Common myeloid progenitor, CD34-positive (primary cell): ENCODE measurements around the gene RAC2.

Experiments
- CTCF ChIA-PET: fragments of 350-600 bp; sonication (Branson Sonifier 250); formaldehyde crosslinking; loops from one replicate; lab custom pipeline; 2021; ENCODE audit warnings: antibody characterized with exemption; lab: Charles Lee
- POLR2A ChIA-PET: fragments of 350-600 bp; sonication (Branson Sonifier 250); formaldehyde crosslinking; loops from one replicate; lab custom pipeline; 2021; ENCODE audit warnings: antibody characterized with exemption; lab: Charles Lee
- DNase-seq, 3 donors: peaks; one replicate each; pipeline versions ENCODE4 v3.0.0 to v3.0.0-alpha.2; 2013
- H3K27ac ChIP-seq, 2 experiments: 1 replicate in 1 of 2; 2 replicates in 1 of 2; pipeline ENCODE4 v1.7.0; 2013; ENCODE audit warnings: inconsistent platforms in 2 of 2, low read length in 2 of 2, mild to moderate bottlenecking in 2 of 2, low read depth in 1 of 2, moderate library complexity in 1 of 2; ENCODE audit not compliant: severe bottlenecking in 2 of 2, insufficient read depth in 1 of 2, poor library complexity in 1 of 2
- H3K27me3 ChIP-seq, 5 experiments: replicated peaks in 2 of 5; 1 replicate in 3 of 5; 2 replicates in 2 of 5; pipeline versions ENCODE4 v1.6.1 to v1.7.0; 2013; ENCODE audit warnings: low read length in 4 of 5, mild to moderate bottlenecking in 2 of 5, moderate library complexity in 2 of 5, inconsistent platforms in 1 of 5; ENCODE audit not compliant: insufficient read depth in 5 of 5, control insufficient read depth in 4 of 5
- H3K36me3 ChIP-seq, 4 experiments: 1 replicate in 2 of 4; 2 replicates in 2 of 4; pipeline versions ENCODE4 v1.6.1 to v1.7.0; 2013; ENCODE audit warnings: low read length in 3 of 4, control low read depth in 1 of 4, mild to moderate bottlenecking in 1 of 4; ENCODE audit not compliant: control insufficient read depth in 4 of 4, insufficient read depth in 4 of 4
- H3K4me1 ChIP-seq, 4 experiments: 1 replicate in 3 of 4; 2 replicates in 1 of 4; pipeline versions ENCODE4 v1.6.1 to v1.7.1; 2013; ENCODE audit warnings: low read length in 3 of 4, mild to moderate bottlenecking in 3 of 4, control low read depth in 1 of 4, inconsistent platforms in 1 of 4, moderate library complexity in 1 of 4; ENCODE audit not compliant: control insufficient read depth in 4 of 4, insufficient read depth in 4 of 4; ENCODE audit errors: control extremely low read depth in 1 of 4
- H3K4me3 ChIP-seq, 7 experiments: 1 replicate in 4 of 7; 2 replicates in 3 of 7; pipeline versions ENCODE4 v1.5.1 to v1.7.0; 2013; ENCODE audit warnings: mild to moderate bottlenecking in 7 of 7, low read length in 6 of 7, moderate library complexity in 6 of 7, inconsistent platforms in 2 of 7, low read depth in 2 of 7, control low read depth in 1 of 7; ENCODE audit not compliant: insufficient read depth in 4 of 7, control insufficient read depth in 1 of 7; ENCODE audit errors: extremely low read depth in 1 of 7
- H3K9me3 ChIP-seq, 5 experiments: 1 replicate in 4 of 5; 2 replicates in 1 of 5; pipeline versions ENCODE4 v1.6.1 to v1.7.1; 2013; ENCODE audit warnings: low read length in 4 of 5, mild to moderate bottlenecking in 2 of 5, inconsistent platforms in 1 of 5, low read depth in 1 of 5, moderate library complexity in 1 of 5; ENCODE audit not compliant: control insufficient read depth in 4 of 5, insufficient read depth in 2 of 5; ENCODE audit errors: control extremely low read depth in 1 of 5
- WGBS: methylation state at CpG from one replicate; pipeline ENCODE4 v1.1.5; 2013; ENCODE audit not compliant: insufficient coverage; 5-methylcytosine and 5-hydroxymethylcytosine counted together

The RAC2 gene

DNA sequence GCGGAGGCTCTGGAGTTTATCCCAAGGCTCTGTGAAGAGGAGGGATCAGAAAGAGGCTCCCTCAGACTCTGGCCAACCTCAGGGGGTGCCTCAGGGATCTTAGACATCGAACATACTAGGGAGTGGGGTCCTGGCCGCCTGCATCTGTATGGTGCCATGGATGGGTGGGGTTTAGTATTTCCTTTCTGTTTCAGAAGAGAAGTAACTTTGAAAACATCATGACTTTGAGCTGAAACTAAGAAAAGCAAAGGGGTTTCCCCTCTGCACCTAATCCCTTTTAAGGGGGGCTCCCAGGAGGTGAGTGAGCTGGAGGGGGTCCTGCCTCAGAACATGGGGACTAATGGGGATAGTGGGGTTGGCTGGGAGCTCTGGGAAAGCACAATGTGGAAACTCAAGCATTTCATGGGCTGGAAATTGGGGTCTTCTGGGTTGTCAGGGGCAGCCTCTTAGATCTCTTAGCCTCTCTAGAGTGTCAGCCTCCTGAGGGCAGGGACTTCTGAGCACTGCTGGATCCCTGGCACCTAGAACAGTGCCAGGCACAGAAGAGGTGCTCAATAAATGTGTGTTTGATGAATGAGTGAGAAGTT lies 20.0 kb downstream of the RAC2 start:
- peak overlapping the region in 1 of 2 experiments; percentile 50 for H3K27ac ChIP-seq
- ChIA-PET POLR2A (no interaction called here), CTCF (interaction anchor here (0.6 to 5.2 kb wide), 4 partner anchors 24 to 610 kb away, joined by 3 to 37 read pairs (median 4); no protein-coding TSS in a partner anchor)
- DNase-seq, result peak in 1 of 3 donors; percentile 19
- H3K4me3 ChIP-seq, result no peak overlapping the region
- H3K27me3 ChIP-seq, result no peaks in the 10 kb centered on the region
- H3K9me3 ChIP-seq, result peaks cover 0 to 3% (median 0%) of the 10 kb centered on the region in 5 experiments
- peaks cover 9 to 82% (median 52%) of the 10 kb centered on the region in 4 experiments for H3K4me1 ChIP-seq
- H3K36me3 ChIP-seq, result peaks cover 3 to 56% (median 32%) of the 10 kb centered on the region in 4 experiments
- 100% methylated on average over 1 of the region's 3 CpGs for WGBS

DNA sequence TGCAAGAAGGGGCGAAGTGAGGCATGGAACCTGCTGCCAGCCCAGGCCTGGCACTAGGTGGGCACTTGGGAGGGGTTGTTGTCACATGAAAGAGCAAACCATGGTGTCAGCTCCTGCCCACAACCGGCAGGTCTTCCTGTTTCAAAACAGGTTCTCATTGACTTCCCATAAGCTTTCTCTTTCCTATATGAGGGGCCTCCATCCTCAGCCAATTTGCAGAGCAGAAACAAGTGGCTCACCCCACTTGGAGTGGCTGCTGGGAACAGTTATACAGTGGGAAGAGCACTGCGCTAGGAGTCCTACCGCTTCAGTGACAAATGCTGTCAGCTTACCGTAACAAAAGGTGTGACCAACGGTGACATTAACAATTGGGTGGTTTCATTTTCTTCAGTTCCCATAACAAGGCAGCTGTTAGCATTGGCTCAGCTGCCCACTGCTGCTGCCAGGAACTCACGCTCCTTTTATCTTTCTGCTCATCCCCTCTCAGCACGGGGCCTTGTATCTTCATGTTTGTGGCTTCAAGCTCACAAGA lies 21.6 kb downstream of the RAC2 start:
- CTCF ChIA-PET, result interaction anchor here (0.7 to 5.2 kb wide), 6 partner anchors 16 to 38 kb away, joined by 3 to 37 read pairs (median 4); partner anchors contain the start of gene RAC2
- H3K36me3 ChIP-seq, result peaks cover 3 to 41% (median 31%) of the 10 kb centered on the region in 4 experiments
- WGBS, result 45% methylated on average over 8 of the region's 8 CpGs
- no peak overlapping the region for H3K4me3 ChIP-seq
- POLR2A ChIA-PET, result interaction anchor here (0.6 to 1.1 kb wide), 5 partner anchors 10 to 240 kb away, joined by 3 read pairs; no protein-coding TSS in a partner anchor
- peaks cover 9 to 81% (median 48%) of the 10 kb centered on the region in 4 experiments for H3K4me1 ChIP-seq
- no peaks in the 10 kb centered on the region for H3K27me3 ChIP-seq
- DNase-seq, result peak in 2 of 3 donors; percentile 62 to 68
- peak overlapping the region in 1 of 2 experiments; percentile 66 for H3K27ac ChIP-seq
- H3K9me3 ChIP-seq, result peaks cover 0 to 3% (median 0%) of the 10 kb centered on the region in 5 experiments

DNA sequence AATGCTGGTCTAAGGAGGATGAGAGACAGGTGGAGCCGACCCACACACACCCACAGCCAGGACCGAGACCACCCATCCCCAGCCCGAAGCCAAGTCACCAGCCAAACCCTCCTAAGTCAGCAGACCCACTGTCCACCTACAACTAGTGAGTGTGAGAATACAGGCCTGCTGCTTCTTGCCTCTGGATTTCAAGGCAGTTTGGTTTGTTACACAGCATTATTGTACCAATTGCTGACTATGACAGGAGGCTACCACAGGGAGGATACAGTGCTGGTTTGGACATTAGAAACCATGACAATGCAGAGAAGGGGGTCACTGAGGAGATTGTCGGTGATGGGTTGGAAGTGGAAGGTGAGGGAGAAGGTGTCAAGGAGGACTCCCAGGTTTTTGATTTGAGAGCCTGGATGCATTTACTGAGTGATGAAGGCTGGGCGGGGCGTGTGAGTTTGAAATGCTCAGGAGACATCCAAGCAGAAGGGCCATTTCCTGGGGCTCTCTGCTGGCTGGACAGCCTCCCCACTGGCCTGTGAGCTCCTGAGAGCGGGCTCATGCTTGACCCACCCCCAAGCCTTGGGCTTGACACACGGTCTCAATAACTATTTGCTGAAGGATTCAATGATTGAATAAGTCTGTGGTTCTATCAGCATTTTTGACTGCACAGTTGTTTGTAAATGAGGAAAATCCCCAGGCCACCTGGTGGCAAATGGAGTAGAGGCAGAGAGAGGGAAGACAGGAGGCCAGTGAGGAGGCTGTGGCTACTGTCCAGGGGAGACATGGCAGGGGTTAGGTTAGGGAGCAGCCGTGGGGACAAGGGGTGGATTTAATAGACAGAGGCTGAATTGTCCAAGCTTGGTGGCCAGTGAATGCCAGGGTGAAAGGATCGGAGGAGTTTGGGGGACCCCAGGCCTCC lies 22.4 kb downstream of the RAC2 start:
- no peaks in the 10 kb centered on the region for H3K27me3 ChIP-seq
- DNase-seq, result no peak
- peak overlapping the region in 1 of 2 experiments; percentile 66 for H3K27ac ChIP-seq
- WGBS, result 94% methylated on average over 8 of the region's 10 CpGs
- H3K4me1 ChIP-seq, result peaks cover 9 to 77% (median 46%) of the 10 kb centered on the region in 4 experiments
- POLR2A ChIA-PET, result no interaction called here
- H3K36me3 ChIP-seq, result peaks cover 3 to 41% (median 31%) of the 10 kb centered on the region in 4 experiments
- peaks cover 0 to 3% (median 0%) of the 10 kb centered on the region in 5 experiments for H3K9me3 ChIP-seq
- no peak overlapping the region for H3K4me3 ChIP-seq
- CTCF ChIA-PET, result interaction anchor here (0.7 to 5.2 kb wide), 4 partner anchors 22 to 39 kb away, joined by 3 to 37 read pairs (median 5); partner anchors contain the start of gene RAC2

DNA sequence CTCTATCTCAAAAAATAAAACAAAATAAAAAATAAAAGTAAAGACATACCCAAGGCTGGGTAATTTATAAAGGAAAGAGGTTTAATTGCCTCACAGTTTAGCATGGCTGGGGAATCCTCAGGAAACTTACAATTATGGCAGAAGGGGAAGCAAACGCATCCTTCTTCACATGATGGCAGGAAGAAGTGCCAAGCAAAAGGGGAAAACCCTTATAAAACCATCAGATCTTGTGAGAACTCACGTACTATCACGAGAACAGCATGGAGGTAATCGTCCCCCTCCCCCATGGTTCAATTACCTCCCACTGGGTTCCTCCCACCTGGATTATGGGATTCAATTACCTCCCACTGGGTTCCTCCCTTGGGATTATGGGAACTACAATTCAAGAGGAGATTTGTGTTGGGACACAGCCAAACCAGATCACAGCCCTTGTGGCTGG lies 23.5 kb downstream of the RAC2 start:
- Histone ChIP-seq H3K36me3 (peaks cover 3 to 30% (median 21%) of the 10 kb centered on the region in 4 experiments), H3K27ac (no peak overlapping the region), H3K9me3 (peaks cover 0 to 3% (median 0%) of the 10 kb centered on the region in 5 experiments), H3K27me3 (no peaks in the 10 kb centered on the region), H3K4me1 (peaks cover 9 to 76% (median 47%) of the 10 kb centered on the region in 4 experiments), H3K4me3 (no peak overlapping the region)
- ChIA-PET POLR2A (no interaction called here), CTCF (interaction anchor here (2.6 kb wide), 1 partner anchor 39 kb away, joined by 12 read pairs; no protein-coding TSS in a partner anchor)
- 0% methylated on average over 2 of the region's 4 CpGs for WGBS
- peak in 2 of 3 donors; percentile 48 to 58 for DNase-seq

DNA sequence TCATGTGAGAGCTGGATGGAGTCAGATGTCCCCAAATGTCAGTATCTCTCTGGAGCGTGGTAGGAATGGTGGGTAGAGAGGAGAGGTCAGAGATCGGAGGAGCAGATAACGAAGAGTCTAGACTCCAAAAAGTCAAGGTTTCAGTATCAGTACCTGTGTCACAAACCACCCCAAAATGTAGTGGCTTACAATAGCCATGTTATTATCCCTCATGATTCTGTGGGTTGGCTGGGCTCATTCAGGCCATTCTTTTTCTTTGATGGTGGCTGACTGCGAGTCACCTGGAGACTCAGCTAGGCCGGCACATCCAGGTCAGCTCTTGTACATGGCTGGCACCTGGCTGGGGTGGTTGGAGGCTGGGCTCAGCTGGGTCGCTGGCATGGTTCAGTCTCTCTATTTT lies 24.5 kb downstream of the RAC2 start:
- CTCF ChIA-PET, result interaction anchor here (1.4 to 4.8 kb wide), 4 partner anchors 14 to 40 kb away, joined by 3 to 31 read pairs (median 12); partner anchors contain the start of gene RAC2
- peaks cover 0 to 19% (median 13%) of the 10 kb centered on the region in 4 experiments for H3K36me3 ChIP-seq
- no peak overlapping the region for H3K27ac ChIP-seq
- 90% methylated on average over 6 of the region's 6 CpGs for WGBS
- no peak overlapping the region for H3K4me3 ChIP-seq
- H3K27me3 ChIP-seq, result no peaks in the 10 kb centered on the region
- POLR2A ChIA-PET, result no interaction called here
- no peak for DNase-seq
- H3K9me3 ChIP-seq, result peaks cover 0 to 3% (median 0%) of the 10 kb centered on the region in 5 experiments
- peaks cover 9 to 69% (median 46%) of the 10 kb centered on the region in 4 experiments for H3K4me1 ChIP-seq

DNA sequence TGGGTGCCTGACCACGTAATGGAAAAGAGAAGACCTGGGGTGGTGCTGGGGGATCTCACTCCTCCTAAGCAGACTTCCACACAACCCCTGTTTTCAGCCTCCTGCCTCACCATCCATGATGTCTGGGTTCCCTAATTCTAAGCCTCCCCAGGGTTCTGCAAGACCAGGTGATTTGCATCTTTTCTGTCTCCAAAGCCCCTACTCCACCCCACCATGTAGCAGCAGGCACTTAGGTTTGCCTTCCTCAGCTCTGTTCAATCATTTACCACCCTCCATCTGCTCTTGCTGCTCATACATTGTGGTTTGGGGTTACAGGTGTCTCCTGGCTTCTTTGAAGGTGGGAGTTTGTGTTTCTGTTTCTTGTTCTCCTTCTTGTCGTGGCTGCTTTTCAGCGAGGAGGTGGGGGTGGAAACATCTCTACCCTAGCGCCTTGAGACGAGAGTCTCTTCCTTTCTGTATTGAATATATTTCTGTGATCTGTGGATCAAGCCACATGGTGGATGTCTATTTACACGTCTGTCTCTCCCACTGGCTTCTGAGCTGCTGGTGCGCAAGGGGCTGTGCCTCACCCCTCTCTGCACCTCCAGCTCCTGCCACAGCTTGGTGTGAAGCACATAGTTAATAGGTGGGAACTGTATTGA lies 25.2 kb downstream of the RAC2 start:
- POLR2A ChIA-PET, result interaction anchor here (0.6 kb wide), 2 partner anchors 11 to 965 kb away, joined by 3 to 6 read pairs; no protein-coding TSS in a partner anchor

More for the DNA sequence above, 25.2 kb downstream of the RAC2 start:
- DNase-seq, result peak; percentile 68 to 98 (median 96)
- Histone ChIP-seq H3K9me3 (peaks cover 0 to 3% (median 0%) of the 10 kb centered on the region in 5 experiments), H3K4me1 (peaks cover 9 to 69% (median 40%) of the 10 kb centered on the region in 4 experiments), H3K36me3 (peaks cover 0 to 13% (median 7%) of the 10 kb centered on the region in 4 experiments), H3K27ac (no peak overlapping the region), H3K27me3 (no peaks in the 10 kb centered on the region), H3K4me3 (peak overlapping the region in 1 of 7 experiments; percentile 17)
- WGBS, result no CpG with 5 or more reads among the region's 7 CpGs
- CTCF ChIA-PET, result interaction anchor here (1.4 to 4.8 kb wide), 4 partner anchors 13 to 41 kb away, joined by 3 to 31 read pairs (median 12); partner anchors contain the start of gene RAC2
